ENCODE data around the gene HSPB2.

HSPB2 gene

DNA sequence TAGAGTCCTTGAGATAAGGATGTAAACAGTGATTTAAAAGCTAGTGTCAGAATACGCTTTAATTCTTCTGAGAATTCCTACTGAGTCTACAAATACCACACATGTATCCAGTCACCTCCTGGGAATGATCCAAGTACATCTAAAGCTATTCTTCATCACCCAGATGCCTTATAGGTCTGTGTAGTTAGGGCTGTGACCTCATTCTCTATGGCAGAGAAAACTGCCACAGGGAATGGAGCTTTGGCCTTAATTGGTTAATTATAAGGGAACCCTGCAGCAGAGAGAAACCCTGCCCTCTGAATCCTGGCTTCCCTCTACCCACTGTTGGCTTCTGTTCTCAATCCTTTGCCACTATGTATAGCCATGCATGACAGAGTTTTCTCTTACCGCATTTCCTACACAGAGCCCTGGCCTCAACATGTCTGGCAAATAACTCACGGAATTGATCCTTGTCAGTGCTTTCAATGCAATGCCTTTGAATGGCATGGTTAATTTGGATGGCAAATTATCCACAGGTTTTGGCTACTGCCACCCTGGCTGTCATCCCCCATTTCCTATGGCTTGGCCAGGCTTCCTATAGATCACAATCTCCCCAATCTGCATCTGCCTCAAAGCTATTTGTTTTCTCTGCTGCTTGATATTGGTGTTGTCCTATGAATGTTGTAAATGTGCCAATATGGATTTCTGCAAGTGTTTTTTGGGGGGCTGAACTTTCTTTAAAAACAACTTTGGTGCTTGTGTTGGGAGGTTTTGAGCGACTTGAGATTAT, 27.5 kb downstream of the HSPB2 start:
- FAIRE-seq = no peak

DNA sequence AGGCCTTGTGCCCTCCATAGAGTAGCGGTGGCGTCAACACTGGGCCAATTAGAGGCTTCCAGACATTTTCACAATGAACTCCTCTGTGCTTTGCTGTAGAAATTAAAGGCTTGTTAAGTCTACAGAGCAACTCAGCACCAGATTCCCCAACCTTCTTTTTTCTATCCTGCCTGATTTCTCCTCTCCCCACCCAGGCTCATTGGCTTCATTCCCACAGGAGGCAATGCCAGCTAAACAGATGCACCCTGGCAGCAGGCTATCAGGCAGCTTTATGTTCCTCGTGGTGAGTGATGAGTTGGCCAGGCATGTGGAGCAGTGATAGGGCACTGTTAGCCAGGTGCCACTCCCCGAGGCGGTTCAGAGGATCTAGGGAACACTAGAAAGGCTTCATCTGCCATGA, 29.4 kb downstream of the HSPB2 start:
- no peak for FAIRE-seq

GRCh38 chr11:111942829-111943228, 30.3 kb downstream of the HSPB2 start:
- FAIRE-seq = no peak

DNA sequence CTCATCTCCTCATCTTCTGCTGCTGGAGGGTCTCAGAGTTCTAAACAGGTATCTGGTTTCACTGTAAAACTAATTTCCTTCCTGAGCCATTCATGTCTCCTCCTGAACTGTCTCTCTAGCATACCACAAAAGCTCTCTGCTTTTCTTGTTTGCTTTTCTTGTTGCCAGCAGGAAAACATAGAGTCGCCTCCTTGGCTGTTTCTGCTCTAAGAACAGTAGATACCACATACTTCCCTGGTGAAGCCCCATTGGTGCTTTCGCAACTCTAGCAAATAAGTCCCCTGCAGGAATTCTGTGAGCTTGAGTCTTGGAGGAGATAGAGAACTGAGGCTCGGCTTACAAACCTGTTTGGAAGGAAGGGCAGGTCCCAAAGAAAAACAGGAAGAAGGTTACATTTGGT, 31.6 kb downstream of the HSPB2 start:
- FAIRE-seq = no peak

DNA sequence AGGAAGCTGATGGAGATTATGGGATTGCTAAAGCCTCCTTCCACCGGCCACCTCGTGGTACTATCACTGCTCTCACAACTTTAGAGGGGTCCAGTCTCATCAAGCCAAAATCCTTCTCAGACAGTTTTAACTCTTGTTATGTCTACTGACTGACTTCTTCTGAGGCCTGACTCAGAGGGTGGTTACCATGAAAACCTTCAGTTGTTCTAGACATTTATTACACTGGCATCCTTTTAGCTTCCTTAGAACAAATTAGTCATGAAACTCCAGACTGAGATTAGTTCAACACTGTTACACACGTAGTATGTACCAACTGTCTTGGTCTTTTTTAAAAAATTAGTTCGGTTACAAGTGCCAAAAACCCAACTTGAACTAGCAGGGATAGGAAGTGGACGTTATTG, 32.1 kb downstream of the HSPB2 start:
- no peak for FAIRE-seq

DNA sequence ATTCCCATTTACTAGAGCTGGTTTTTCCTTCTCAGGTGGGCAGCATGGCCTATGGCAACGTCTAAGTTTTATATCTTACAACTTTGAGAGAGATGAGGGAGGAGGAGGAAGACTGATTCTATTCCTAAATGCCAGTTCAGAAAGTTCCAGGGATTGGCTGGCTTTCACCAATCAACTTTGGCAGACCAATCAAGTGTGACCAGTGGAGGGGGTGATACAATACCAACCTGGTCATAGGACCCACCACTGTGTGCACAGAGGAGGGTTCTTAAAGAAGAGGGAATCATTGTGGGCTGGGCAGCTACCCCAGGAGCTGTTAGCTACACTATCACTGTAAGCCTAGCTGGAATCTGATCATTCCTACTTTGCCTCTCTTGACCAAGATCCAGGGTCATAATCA, 32.7 kb downstream of the HSPB2 start:
- FAIRE-seq = no peak

- no peak for FAIRE-seq
These were observed 34.0 kb downstream of the HSPB2 start for GRCh38 chr11:111946499-111946898.

DNA sequence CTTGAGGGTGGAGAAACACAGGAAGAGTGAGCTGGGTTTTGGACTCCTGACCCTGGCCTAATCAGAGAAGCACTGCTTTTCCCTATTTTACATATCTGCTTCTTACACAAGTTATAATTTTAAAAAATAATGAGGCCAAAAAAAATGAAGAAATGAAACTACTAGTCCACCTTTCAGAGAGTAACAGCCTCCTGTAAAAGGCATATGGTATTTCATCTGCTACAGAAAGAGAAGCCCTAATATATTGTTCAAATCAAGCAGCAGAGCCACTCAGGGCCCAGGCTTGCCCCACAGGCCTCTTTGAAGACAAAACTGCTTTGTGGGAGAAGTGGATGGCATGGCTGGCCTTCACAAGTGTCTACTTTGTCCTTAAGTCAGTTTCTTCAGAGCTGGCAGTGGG, 34.6 kb downstream of the HSPB2 start:
- FAIRE-seq = no peak

DNA sequence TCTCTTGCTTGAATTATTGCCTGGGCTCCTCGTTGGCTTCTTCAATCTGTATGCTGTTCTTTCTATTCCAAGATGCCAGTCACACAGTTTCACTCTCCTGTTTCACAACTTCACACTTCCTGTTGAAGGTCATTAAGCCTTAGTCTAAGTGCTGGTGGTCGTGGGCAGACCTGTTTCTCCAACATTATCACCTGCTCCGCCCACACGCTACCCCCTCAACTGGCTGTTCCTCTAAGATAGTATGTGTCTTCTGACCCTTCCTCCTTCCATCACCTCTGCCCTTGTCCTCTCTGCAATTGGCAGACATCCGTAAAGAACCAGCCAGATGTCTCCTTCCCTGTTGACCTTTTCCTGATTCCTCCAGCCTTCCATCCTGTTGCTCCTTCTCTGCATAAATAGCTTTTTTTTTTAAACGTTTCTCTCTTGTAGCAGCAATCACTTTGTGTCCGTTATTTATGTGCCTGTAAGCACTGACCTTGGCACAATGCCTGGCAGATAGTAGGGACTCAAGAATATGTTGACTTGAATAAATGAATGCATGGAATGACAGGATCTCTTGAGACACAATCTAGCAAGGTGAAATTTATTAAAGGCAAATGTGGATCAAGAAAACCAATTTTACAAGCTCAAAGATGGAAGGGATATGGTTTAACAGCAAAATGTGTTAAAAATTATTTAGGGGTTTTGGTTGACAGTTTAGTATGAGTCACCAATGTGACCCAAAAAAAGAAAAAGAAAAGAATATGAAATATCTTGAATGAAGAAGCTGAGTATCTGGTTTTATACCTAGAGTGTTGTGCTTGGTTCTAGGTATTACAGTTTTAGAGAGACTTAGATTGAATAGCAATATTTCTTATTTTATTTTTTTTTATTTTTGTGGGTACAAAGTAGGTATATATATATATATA, 37.2 kb downstream of the HSPB2 start:
- no peak for FAIRE-seq

DNA sequence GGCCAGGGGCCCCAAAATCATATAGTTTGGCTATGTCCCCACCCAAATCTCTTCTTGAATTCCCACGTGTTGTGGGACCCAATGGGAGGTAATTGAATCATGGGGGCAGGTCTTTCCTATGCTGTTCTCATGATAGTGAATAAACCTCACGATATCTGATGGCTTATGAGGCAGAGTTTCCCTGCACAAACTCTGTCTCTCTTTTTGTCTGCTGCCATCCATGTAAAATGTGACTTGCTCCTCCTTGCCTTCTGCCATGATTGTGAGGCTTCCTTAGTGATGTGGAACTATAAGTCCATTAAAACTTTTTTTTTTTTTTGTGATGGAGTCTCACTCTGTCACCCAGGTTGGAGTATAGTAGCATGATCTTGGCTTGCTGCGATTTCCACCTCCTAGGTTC, 39.0 kb downstream of the HSPB2 start:
- no peak for FAIRE-seq

DNA sequence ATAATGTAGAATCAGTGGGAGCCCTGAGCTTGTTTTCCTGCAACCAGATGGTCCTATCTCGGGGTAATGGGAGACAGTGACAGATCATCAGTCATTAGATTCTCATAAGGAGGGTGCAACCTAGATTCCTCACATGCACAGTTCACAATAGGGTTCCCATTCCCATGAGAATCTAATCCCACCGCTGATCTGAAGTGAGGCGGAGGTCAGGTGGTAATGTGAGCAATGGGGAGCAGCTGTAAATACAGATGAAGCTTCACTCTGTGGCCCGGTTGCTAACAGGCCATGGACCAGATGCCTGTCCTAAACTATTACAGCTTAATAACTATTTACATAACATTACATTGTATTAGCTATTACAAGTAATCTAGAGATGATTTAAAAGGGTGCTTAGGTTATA, 41.6 kb downstream of the HSPB2 start:
- no peak for FAIRE-seq

- FAIRE-seq = no peak
These were observed 45.3 kb downstream of the HSPB2 start for GRCh38 chr11:111957663-111958444.

DNA sequence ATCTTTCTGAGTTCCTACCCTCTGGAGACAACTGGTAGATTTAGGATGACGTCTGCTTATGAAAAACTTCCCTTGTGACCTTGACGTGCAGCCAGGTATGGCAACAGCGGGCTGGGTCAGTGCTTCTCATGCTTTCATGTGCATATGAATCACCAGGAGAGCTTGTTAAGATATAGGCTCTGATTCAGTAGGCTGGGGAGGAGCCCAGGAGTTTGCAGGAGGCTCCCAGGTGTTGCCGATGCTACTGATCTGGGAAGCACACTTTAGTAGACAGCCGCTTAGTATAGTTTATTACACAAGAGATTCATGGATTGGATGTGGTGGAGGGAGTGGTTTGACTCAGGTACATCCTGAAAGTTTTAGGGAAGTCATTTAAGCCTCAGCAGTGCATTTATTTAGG, 48.4 kb downstream of the HSPB2 start:
- FAIRE-seq = no peak

DNA sequence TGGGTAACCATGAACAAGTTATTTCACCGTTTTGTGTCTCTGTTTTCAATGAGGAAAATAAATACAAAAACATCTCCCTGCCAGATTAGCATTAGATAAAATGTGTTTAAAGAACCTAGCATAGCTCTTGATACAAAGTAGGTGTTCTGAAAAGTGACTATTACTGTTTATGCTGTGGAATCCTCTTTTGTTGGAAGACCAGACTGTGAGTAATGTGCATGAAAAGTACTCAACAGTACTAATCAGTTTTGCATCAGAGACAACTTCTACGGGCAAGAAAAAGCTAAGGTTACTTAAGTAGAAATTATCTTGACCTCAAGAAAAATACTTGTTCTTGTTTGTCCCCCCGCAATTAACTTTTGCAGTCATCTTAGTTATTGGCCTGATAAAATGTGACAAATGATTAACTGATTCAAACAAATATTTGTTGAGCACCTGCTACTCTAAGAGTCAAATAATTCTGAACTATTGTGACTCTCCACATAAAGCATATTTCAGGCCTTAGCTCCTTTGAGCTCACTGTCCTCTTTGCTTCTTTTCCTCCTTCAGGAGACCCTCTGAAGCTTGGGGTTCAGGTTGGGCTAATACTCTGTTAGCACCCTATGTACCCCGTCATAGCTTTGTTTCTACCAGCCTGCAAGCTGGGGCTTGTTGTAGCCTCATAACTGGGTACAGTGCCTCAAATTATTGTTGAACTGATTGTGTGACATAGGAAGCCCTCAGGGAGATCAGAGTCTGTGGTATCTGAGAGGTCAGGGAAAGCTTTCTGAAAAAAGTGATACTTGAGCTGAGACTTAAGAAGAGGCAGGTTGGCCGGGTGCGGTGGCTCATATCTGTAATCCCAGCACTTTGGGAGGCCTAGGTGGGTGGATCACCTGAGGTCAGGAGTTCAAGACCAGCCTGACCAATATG, 49.1 kb downstream of the HSPB2 start:
- no peak for FAIRE-seq
